ENCODE measurements around the gene DNLZ. TPM values are rescaled to one million over a fixed set of nuclear protein-coding genes. Genes with fewer than 3 reads are reported as not detected.

The DNLZ gene
- total and polyA plus RNA-seq, 2 donors (not counting 1 experiment from before 2014, with no cell fraction given) = 23.0 to 42.0 TPM

DNA sequence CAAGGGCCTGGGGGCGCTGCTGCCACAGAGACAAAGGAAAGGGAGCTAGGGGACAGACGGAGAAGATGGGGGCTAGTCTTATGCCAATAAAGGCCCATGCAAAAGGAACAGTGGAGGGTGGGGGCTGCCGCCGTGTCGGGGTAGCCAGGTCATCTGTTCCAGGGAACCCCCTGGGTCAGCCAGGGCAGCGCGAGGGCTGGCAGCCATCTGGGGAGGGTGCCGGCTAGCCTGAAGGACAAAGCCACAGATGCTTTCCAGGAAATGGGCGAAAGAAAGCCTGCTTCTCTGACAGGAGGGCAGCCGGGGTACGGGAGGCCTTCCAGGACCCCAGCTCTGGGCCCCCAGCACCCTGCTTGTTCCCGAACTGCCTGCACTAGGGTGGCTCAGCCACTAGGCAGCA, 11.6 kb upstream of the DNLZ start:
- Mint-ChIP-seq H3K4me1 (peaks cover 8% of the 10 kb centered on the region), H3K4me3 (no peak overlapping the region), H3K27me3 (no peaks in the 10 kb centered on the region), H3K9me3 (ENCODE audit: insufficient read depth) (no peaks in the 10 kb centered on the region), H3K27ac (no peak overlapping the region)
- Histone ChIP-seq H3K4me2 (replicated peaks; ENCODE audit: low read depth, low read length, poor library complexity, severe bottlenecking) (no peak overlapping the region), H2AFZ (ENCODE audit: insufficient read depth, low read depth, low read length, poor library complexity, severe bottlenecking) (no peak overlapping the region), H3K9me3 (ENCODE audit: control extremely low read depth in 1 of 3, control insufficient read depth in 2 of 3, insufficient read depth in 1 of 3, low read length in 2 of 3) (no peaks in the 10 kb centered on the region), H3K4me3 (ENCODE audit: control extremely low read depth in 1 of 5, extremely low read depth in 1 of 5, insufficient read depth in 1 of 5, low read depth in 2 of 5, low read length in 4 of 5) (no peak overlapping the region), H3K27ac (ENCODE audit: low read length in 2 of 2) (no peak overlapping the region), H3K9ac (ENCODE audit: low read length) (no peak overlapping the region), H3K79me2 (ENCODE audit: control insufficient read depth, insufficient read depth, low read length) (no peaks in the 10 kb centered on the region), H3K27me3 (replicated peaks in 1 of 4; ENCODE audit: control extremely low read depth in 1 of 4, control insufficient read depth in 3 of 4, insufficient read depth in 4 of 4, low read length in 3 of 4) (peaks cover 0 to 6% (median 0%) of the 10 kb centered on the region in 4 experiments), H3K4me1 (ENCODE audit: control insufficient read depth in 2 of 2, insufficient read depth in 2 of 2, low read length in 2 of 2) (peaks cover 14 to 17% of the 10 kb centered on the region in 2 donors), H3K36me3 (replicated peaks in 1 of 2; ENCODE audit: control extremely low read depth in 1 of 2, control insufficient read depth in 1 of 2, extremely low read depth in 1 of 2, insufficient read depth in 2 of 2, low read length in 1 of 2) (no peaks in the 10 kb centered on the region), H4K20me1 (ENCODE audit: control insufficient read depth, insufficient read depth, low read length, poor library complexity, severe bottlenecking) (no peaks in the 10 kb centered on the region)
- POLR2A ChIA-PET = no interaction called here
- intact Hi-C loops (cut with micrococcal nuclease) = no loop called here
- CTCF ChIA-PET = no interaction called here
- TF ChIP-seq EZH2 (IDR thresholded peaks at IDR 0.05; ENCODE audit: borderline replicate concordance, insufficient read depth, low read depth, low read length, poor library complexity, severe bottlenecking) = no peak
- TF ChIP-seq, protein P1, sequence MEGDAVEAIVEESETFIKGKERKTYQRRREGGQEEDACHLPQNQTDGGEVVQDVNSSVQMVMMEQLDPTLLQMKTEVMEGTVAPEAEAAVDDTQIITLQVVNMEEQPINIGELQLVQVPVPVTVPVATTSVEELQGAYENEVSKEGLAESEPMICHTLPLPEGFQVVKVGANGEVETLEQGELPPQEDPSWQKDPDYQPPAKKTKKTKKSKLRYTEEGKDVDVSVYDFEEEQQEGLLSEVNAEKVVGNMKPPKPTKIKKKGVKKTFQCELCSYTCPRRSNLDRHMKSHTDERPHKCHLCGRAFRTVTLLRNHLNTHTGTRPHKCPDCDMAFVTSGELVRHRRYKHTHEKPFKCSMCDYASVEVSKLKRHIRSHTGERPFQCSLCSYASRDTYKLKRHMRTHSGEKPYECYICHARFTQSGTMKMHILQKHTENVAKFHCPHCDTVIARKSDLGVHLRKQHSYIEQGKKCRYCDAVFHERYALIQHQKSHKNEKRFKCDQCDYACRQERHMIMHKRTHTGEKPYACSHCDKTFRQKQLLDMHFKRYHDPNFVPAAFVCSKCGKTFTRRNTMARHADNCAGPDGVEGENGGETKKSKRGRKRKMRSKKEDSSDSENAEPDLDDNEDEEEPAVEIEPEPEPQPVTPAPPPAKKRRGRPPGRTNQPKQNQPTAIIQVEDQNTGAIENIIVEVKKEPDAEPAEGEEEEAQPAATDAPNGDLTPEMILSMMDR (IDR thresholded peaks at IDR 0.05) = no peak
- no peak for ATAC-seq (ENCODE audit: low read depth)
- WGBS (ENCODE audit: insufficient coverage) = 95% methylated on average over 12 of the region's 12 CpGs
- DNase-seq = no peak

DNA sequence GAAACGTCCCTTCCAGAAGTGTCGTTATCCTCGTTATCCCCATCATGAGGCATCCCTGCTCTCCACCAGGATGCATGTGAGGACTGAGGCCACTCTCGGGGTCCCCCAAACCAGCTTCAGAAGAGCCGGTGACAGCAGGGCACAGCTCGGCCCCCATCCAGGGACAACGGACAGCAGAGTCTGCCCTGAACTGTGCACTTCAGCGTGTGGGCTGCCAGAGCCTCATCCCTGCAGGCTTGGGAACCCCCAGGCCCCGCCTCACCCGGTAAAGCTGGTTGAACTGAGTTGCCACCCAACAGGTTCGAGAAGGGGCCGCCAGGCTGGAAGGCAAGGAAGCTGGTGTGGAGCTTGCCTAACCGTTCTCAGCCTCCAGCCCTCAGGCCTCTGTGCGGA, 10.6 kb upstream of the DNLZ start:
- TF ChIP-seq EZH2 (IDR thresholded peaks at IDR 0.05; ENCODE audit: borderline replicate concordance, insufficient read depth, low read depth, low read length, poor library complexity, severe bottlenecking) = no peak
- TF ChIP-seq, protein P1 (IDR thresholded peaks at IDR 0.05) = no peak
- Histone ChIP-seq H3K9ac (ENCODE audit: low read length) (no peak overlapping the region), H3K4me3 (ENCODE audit: control extremely low read depth in 1 of 5, extremely low read depth in 1 of 5, insufficient read depth in 1 of 5, low read depth in 2 of 5, low read length in 4 of 5) (no peak overlapping the region), H3K27ac (ENCODE audit: low read length in 2 of 2) (no peak overlapping the region), H4K20me1 (ENCODE audit: control insufficient read depth, insufficient read depth, low read length, poor library complexity, severe bottlenecking) (no peaks in the 10 kb centered on the region), H3K36me3 (replicated peaks in 1 of 2; ENCODE audit: control extremely low read depth in 1 of 2, control insufficient read depth in 1 of 2, extremely low read depth in 1 of 2, insufficient read depth in 2 of 2, low read length in 1 of 2) (no peaks in the 10 kb centered on the region), H3K9me3 (ENCODE audit: control extremely low read depth in 1 of 3, control insufficient read depth in 2 of 3, insufficient read depth in 1 of 3, low read length in 2 of 3) (no peaks in the 10 kb centered on the region), H3K27me3 (replicated peaks in 1 of 4; ENCODE audit: control extremely low read depth in 1 of 4, control insufficient read depth in 3 of 4, insufficient read depth in 4 of 4, low read length in 3 of 4) (peaks cover 0 to 6% (median 0%) of the 10 kb centered on the region in 4 experiments), H2AFZ (ENCODE audit: insufficient read depth, low read depth, low read length, poor library complexity, severe bottlenecking) (no peak overlapping the region), H3K4me2 (replicated peaks; ENCODE audit: low read depth, low read length, poor library complexity, severe bottlenecking) (no peak overlapping the region), H3K79me2 (ENCODE audit: control insufficient read depth, insufficient read depth, low read length) (no peaks in the 10 kb centered on the region), H3K4me1 (ENCODE audit: control insufficient read depth in 2 of 2, insufficient read depth in 2 of 2, low read length in 2 of 2) (peaks cover 14 to 17% of the 10 kb centered on the region in 2 donors)
- Mint-ChIP-seq H3K27me3 (no peaks in the 10 kb centered on the region), H3K4me3 (no peak overlapping the region), H3K27ac (no peak overlapping the region), H3K9me3 (ENCODE audit: insufficient read depth) (no peaks in the 10 kb centered on the region), H3K4me1 (peaks cover 8% of the 10 kb centered on the region)
- DNase-seq = no peak
- POLR2A ChIA-PET = no interaction called here
- intact Hi-C loops (cut with micrococcal nuclease) = no loop called here
- WGBS (ENCODE audit: insufficient coverage) = 90% methylated on average over 14 of the region's 14 CpGs
- ATAC-seq (ENCODE audit: low read depth) = no peak
- CTCF ChIA-PET = no interaction called here
